Epithelial cell of prostate (primary cell): ENCODE data around the gene SLC30A2.

ENCODE experiments used
- DNase-seq: peaks from one replicate; pipeline ENCODE4 v3.0.0-alpha.2; 2011; ENCODE audit warnings: low read depth, low spot score
- H3K27ac ChIP-seq: fragments of 450-650 bp; 2 replicates; pipeline ENCODE4 v1.5.1; 2017; ENCODE audit warnings: mild to moderate bottlenecking

The SLC30A2 gene

GRCh38 chr1:26003756-26004155 is 42.2 kb downstream of the SLC30A2 start:
- H3K27ac ChIP-seq, result no peak overlapping the region
- DNase-seq, result no peak

- H3K27ac ChIP-seq, result no peak overlapping the region
- no peak for DNase-seq
These were observed 42.7 kb downstream of the SLC30A2 start for GRCh38 chr1:26003262-26003661.

DNA sequence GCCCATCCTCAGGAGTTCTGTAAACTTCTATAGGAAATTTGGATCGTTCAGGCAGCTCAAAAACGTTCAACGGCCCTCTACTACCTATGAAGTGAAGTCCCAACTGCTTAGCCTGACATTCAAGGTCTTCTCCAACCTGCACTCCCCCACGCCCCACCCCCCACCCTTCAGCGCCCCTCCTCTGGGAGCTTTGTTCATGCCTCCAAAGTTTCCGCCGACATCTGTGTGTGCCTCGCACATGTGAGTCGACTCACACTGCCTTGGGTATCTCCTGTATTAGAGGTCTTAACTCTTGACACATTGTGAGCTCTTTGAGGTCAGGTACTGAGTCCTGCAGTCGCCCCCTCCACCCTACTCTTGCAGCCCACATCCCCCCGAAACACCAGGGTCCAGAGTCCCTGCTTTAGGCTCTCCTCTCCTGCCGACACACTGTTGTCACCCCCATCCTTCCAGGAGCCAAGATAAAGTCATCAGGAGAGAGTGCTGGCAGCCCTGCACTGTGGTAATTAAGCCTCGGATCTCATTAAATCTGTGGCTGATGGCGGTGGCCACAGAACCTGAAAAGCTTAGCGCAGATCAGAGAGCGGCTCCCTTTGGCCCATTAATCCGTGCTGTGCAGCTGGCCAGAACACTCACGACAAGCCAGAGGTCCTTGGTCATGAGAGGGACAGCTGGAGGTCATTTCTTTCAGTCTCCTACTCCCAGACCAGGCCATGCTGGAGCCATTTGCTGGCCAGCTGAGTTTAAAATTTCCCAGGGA is 46.7 kb downstream of the SLC30A2 start:
- DNase-seq, result no peak
- no peak overlapping the region for H3K27ac ChIP-seq

DNA sequence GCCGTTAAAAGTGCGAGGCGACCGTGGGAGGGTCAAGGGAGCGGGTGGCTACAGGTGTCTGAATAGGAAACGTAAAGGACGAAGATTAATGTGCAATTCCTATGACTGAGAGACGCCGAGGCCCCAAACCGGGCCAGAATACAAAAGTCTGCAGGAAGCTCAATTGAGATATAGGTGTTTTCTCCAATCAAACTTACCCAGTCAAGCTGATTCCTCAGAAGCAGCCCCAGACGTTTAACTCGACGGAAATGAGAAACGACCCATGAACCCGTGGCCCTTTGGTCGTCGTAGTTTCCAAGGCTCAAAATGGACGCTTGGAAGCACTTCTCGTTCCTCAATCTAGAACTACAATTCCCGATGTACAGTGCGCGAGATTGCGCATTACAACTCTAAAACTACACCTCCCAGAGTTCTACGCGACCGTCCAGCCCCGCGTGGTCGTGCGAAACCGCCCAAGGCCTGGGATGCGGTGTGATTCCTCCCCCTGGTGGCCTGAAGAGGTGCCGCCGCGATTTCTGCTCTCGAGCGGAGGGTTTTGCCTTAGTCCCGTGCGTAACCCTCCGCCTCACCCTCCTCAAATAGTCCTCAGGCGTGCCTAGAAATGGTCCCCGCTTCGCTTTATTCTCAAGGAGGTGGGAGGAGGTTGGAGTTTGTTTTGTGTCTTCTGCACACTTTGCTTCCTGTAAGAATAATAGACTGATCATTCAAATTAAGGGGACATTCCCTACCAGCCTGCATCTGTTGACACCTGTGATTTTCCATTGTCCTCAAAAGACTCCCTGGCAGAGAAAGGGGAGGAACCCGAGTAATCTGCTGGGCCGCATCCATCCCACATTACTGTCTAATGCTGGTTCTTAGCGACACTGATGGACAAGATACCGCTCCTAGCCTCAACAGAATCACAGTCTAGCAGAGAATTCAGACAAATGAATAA is 47.8 kb downstream of the SLC30A2 start, which contains the start of gene PAFAH2:
Gene PAFAH2, minus strand, starts transcription at position 236 of the 934 bp plus-strand sequence. CDS start 7,247 bp downstream, outside the sequence.
- peak within 1 kb of the TSS; percentile 70 for H3K27ac ChIP-seq
- DNase-seq, result peak; percentile 94

DNA sequence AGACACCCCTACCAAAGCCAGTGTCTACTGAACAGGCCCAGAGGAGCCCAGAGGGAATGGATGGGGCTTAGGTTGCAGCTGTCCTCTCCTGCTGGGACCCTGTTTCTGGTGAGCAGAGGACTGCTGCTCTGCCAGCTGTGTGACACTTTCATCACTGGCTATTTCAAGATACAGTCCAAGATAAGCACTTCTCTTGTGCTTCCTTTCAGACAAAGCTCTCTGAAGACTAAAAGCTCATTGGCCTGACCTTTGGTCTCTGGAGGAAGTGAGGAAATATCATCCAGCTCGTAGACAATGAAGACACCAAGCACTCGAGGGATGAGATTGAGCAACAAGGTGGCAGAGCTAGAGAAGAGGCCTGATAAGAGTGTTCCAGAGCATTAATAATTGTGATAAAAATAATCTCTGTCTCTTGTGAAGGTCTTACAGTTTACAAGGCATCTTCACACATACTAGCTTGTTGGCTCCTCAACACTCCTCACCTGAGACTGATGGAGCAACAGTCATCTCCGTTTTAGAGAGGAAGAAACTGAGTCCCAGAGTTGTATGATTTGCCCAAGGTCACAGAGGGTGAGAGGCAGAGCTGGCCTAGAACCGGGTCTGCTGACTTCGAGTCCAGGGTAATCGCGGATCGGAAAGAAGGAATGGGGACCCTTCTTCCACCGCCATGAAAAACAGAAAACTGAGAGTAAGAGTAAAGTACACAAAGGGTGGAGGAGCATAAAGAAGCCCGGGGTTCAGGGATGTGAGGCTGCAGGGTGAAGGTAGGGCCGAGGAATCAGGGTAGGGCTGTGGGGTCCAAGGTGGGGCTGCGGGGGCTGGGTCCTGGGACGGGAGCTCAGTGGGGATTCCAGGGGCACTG is 48.7 kb downstream of the SLC30A2 start:
- peak overlapping the region; percentile 70 for H3K27ac ChIP-seq
- no peak for DNase-seq

DNA sequence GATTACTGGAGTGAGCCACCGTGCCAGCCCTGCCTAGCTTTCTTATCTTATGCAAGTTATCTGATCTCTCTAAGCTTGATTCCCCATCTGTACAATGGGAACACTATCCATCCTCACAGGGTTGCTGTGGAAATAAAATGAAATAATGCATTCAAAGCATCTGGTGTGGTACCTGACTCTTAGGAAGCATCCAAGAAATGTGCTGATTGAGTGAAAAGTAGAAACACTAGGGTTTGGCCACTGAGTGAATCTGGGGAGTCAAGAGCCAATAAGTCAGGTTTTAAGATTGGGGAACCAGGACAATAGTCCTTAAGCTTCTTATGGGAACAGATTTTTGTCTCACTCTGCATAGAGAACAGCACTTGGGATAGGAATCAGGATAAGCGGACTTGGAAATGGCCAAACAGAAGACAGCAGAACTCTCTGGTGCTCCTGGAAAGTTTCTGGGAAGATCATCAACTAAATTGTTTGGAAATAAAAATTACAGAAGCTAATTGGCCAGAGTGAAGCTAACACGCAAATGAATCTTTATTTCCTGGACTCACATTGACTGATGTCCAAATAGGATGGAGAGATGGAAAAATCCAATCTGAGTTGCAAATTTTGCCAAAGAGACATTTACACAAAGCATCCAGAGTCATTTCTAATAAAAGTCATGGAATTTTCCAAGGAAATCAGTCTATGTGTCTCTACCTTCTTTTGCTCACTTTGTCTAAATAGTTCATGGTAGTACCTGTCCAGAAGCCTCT is 51.3 kb downstream of the SLC30A2 start:
- no peak for DNase-seq
- H3K27ac ChIP-seq, result no peak overlapping the region

DNA sequence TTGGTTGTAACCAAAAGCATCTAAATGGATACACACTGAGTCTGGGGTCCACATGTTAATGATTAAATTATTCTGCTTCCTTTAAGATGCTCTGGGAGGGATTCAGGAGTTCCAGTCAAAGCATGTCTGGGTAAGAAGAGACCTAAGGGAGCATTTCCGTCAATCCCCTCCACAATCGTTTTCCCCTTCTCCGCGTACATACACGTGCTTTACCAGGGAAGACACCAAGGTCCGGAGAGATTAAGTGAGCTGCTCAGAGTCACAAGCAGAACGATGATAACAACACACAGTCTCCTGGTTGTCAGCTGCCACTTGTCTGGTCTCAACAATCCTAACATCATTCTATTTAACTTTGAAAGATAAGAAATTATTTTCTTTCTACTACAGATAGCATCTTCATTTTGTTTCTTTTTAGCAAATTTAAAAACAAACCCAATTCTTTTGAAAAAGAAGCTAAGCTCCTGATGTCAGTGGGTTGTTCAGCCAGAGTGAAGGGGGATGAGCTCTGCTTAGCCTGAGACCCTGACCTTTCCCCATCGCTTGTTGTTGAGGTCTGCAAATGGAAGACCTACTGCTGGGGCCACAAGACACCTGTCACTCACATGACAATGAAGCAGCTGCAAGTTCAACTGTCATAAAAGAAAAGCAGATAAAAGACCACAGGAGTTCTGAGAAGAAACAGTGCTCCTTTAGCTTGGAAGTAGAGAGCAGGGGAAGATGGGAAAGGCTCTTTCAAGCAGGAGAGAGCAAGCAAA is 52.5 kb downstream of the SLC30A2 start:
- H3K27ac ChIP-seq, result no peak overlapping the region
- DNase-seq, result no peak

DNA sequence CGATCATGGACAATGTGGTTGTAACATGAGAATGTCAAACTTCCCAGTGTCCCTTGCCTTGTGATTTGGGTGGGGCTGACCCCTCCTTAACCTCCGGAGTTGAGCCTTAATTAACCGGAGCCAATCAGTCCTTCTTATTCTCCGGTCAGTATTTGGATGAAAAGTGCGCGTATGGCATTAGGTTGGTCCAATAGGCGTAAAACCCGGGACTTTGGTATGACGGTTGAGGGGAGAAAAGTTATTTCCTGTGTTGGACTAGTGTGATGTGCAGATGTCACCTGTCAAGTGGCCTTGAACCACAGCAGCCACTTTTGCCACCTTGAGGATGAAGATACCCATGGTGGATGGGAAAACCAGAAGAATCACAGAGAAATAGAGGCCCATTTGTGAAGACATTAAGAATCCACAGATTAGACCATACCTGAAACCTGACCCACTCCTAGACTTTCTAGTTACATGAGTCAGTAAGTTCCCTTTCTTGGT is 53.2 kb downstream of the SLC30A2 start:
- no peak for DNase-seq
- no peak overlapping the region for H3K27ac ChIP-seq

DNA sequence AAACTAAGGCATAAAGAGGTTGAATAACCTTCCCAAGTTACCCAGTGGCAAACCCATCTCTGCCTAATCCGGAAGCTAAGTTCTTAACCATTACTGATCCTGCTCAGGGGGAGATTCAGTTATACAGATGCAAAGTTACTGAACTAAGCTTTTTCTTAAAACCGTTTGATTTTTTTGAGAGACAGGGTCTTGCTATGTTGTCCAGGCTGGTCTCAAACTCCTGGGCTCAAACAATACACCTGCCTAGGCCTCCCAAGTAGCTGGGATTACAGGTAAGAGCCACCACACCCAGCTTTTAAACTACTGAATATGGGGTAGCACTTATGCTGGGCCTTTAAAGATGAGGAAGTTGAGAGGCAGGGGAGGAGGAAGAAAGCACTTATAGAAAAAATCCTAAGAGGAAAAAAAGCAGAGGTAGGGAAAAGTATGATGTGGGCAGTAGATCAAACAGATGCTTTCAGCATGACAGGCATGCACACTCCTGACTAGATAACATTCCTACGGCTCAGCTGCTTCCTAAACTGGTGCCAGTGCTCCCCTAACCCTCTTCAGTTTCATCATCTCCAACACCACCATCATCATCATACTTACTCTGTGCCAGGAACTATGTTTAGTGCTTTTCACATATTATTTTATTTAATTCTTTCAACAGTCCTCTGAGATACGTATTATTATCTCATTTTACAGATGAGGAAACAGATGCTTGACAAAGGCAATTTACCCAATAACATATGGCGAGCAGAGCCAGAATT is 53.8 kb downstream of the SLC30A2 start:
- H3K27ac ChIP-seq, result no peak overlapping the region
- DNase-seq, result no peak

- H3K27ac ChIP-seq, result no peak overlapping the region
- no peak for DNase-seq
These were observed 55.1 kb downstream of the SLC30A2 start for GRCh38 chr1:25990702-25991395.

DNA sequence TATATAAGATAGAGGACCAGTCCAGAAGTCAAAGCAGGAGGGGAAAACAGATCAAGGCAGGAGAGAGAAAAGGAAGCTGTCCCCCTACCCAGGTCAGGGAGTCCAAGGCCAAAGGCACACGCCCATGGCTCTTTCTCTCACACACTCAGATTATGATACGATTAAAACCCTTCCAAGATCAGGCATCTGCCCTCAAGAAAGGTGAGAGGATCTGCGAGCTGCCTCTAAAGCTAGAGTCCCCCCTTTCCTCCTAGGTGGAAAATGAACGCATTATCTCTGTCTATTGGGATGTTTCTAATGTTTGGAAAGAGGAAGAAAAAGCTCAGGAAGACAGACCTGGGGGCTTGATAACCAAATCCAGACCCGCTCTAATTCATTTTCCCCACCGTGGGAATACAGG is 55.7 kb downstream of the SLC30A2 start:
- no peak overlapping the region for H3K27ac ChIP-seq
- DNase-seq, result no peak

DNA sequence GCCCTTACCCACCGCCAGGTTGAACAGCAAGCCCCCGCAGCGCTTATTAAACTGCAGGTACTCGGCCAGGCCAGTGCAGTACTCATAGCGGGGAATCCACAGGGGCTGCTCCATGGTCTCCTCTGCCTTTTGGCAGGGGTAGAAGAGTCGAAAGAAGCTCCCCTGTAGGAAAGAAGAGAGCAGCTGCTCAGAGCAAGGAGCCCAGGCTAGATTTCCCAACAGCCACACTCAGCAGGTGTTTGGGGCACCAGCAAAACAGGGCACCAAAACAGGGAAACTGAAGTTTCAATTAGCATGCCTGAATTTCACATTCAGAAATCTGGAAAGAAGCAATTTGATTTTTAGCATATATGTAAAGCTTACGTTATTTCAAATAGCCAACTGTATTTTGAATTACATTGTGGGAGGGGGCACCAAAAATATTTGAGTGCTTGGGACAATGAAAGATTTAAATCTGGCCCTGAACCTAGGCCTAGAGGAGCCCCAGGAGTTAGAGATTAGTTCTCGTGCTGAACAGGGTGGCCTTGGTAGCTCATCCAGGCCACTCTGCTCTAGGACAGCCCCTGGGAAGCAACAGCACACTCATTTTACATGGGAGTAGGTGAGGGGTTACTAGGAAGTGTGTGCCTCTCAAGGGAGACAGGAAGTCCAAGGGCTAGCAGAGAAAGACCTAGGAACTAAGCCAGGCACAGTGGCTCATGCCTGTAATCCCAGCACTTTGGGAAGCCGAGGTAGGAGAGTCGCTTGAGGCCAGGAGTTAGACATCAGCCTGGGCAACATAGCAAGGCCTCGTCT is 56.3 kb downstream of the SLC30A2 start:
- H3K27ac ChIP-seq, result no peak overlapping the region
- DNase-seq, result no peak

GRCh38 chr1:25987951-25988350 is 58.0 kb downstream of the SLC30A2 start:
- H3K27ac ChIP-seq, result no peak overlapping the region
- no peak for DNase-seq
